ENCODE measurements around the gene SEMA4D.

Gene SEMA4D

DNA sequence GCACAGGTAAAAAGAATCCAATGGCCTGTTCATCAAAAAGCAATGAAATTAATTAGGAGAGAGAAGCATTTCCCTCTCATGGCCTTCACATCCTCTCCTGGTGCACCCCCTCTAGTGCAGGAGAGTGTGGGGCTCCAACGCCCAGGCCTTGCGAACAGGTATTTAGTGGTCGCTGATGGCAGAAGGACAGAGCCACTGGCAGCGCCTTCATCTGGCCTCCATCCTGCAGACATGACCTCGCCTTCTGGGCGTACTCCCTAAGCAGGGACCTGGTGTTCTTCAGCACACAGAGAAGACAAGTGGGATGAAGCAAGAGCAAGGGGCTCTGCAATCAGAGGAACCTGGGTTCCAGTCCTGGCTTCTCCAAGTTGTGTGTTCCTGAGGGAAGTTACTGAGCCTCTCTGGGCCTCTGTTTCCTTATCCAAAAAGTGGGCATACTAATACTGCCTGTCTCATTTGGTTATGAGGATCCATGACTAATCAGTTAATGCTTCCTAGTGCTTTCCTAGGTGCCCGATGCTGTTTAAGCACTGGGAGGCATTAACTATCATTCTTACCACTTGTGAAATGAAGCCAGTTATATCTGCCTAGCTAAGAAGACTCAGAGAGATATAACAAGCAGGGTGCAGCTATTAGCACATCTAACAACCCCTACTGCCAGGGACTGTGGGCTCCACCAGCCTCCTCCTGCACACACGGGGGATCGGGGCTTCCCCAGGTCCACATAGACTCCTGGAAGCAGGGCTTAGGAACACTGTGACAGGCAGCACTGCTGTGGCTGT lies 77.3 kb downstream of the SEMA4D start:
- peaks cover 24% of the 10 kb centered on the region for H3K4me1 ChIP-seq (ENCODE audit: low read length)
- no peak overlapping the region for H2AFZ ChIP-seq (ENCODE audit: low read depth, low read length)
- no peak overlapping the region for H3K9ac ChIP-seq (ENCODE audit: low read length)
- TF ChIP-seq EZH2phosphoT487 (IDR thresholded peaks at IDR 0.05; ENCODE audit: low read depth): no peak
- TF ChIP-seq, protein P1, sequence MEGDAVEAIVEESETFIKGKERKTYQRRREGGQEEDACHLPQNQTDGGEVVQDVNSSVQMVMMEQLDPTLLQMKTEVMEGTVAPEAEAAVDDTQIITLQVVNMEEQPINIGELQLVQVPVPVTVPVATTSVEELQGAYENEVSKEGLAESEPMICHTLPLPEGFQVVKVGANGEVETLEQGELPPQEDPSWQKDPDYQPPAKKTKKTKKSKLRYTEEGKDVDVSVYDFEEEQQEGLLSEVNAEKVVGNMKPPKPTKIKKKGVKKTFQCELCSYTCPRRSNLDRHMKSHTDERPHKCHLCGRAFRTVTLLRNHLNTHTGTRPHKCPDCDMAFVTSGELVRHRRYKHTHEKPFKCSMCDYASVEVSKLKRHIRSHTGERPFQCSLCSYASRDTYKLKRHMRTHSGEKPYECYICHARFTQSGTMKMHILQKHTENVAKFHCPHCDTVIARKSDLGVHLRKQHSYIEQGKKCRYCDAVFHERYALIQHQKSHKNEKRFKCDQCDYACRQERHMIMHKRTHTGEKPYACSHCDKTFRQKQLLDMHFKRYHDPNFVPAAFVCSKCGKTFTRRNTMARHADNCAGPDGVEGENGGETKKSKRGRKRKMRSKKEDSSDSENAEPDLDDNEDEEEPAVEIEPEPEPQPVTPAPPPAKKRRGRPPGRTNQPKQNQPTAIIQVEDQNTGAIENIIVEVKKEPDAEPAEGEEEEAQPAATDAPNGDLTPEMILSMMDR (IDR thresholded peaks at IDR 0.05; ENCODE audit: low read depth, low read length): no peak
- no peak overlapping the region for H3K27ac ChIP-seq (ENCODE audit: low read length)
- no peaks in the 10 kb centered on the region for H3K79me2 ChIP-seq (ENCODE audit: low read length)
- H3K36me3 ChIP-seq (replicated peaks; ENCODE audit: low read depth, low read length): no peaks in the 10 kb centered on the region
- H3K9me3 ChIP-seq (ENCODE audit: insufficient read depth, low read length): no peaks in the 10 kb centered on the region
- H3K4me3 ChIP-seq (ENCODE audit: low read length): no peak overlapping the region
- H3K27me3 ChIP-seq (ENCODE audit: low read depth, low read length): no peaks in the 10 kb centered on the region
- H3K4me2 ChIP-seq (ENCODE audit: low read length): no peak overlapping the region
- 0 out of 2 replicates have a peak, but pooled peaks cover 2% of the 10 kb centered on the region for H4K20me1 ChIP-seq (ENCODE audit: insufficient read depth, low read length)

DNA sequence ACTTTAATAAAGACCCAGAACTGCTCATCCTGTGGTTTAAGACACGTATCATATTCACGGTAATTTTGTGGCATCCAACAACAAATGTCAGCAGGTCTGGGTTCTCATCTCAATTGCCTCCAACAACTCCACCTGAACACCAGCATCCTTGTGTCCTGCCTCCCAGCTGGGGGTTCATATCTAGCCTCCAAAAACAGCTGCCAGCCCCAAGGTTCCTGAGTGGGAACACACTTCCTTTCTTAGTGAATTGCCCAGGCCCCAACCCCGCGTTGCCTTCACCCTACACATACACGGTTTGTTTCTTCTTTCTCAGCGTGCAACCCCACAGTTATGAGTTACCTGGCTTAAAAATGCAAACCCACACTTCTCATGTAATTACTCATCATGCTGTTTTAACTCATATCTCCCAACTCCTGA lies 77.9 kb downstream of the SEMA4D start:
- Histone ChIP-seq H3K9me3 (ENCODE audit: insufficient read depth, low read length) (no peaks in the 10 kb centered on the region), H3K9ac (ENCODE audit: low read length) (no peak overlapping the region), H3K27ac (ENCODE audit: low read length) (no peak overlapping the region), H3K4me1 (ENCODE audit: low read length) (peaks cover 24% of the 10 kb centered on the region), H2AFZ (ENCODE audit: low read depth, low read length) (no peak overlapping the region), H3K4me3 (ENCODE audit: low read length) (no peak overlapping the region), H4K20me1 (ENCODE audit: insufficient read depth, low read length) (0 out of 2 replicates have a peak, but pooled peaks cover 2% of the 10 kb centered on the region), H3K79me2 (ENCODE audit: low read length) (no peaks in the 10 kb centered on the region), H3K36me3 (replicated peaks; ENCODE audit: low read depth, low read length) (no peaks in the 10 kb centered on the region), H3K4me2 (ENCODE audit: low read length) (no peak overlapping the region), H3K27me3 (ENCODE audit: low read depth, low read length) (no peaks in the 10 kb centered on the region)
- TF ChIP-seq, protein P1 (IDR thresholded peaks at IDR 0.05; ENCODE audit: low read depth, low read length): no peak
- TF ChIP-seq EZH2phosphoT487 (IDR thresholded peaks at IDR 0.05; ENCODE audit: low read depth): no peak

DNA sequence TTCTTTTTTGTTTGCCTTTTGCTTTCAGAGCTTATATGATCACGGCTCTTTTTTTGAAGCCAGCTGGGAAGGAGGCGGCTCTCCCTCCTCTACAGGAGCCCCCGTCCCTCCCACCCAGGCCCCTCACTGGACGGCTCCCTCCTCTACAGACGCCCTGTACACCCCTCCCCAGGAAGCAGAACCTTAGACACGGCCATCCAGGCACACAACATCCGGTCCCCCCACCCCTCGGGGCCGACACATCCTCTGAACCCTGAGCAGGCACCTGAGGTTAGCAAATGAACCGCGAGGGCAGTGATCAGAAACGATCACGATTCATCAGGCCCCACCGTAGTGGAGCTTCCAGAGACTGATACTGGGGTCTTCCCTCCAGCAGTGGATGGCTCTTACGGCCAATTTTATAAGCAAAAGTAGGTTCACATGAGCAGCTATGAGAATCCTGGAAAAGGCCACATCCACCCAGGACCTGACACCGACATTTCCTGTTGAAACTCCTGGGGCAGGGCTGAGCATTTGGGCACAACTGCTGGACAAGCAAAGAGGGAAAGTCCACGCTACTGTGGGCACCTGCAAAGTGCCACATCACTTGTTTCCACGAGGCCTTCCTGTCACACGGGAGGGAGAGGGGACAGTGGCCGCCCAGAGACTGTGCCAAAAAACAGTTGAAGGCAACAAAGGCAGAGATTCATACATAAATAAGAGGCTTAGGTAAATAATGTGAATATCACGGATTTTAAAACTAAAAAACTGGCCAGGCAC lies 78.9 kb downstream of the SEMA4D start:
- Histone ChIP-seq H3K36me3 (replicated peaks; ENCODE audit: low read depth, low read length) (no peaks in the 10 kb centered on the region), H3K9ac (ENCODE audit: low read length) (no peak overlapping the region), H3K9me3 (ENCODE audit: insufficient read depth, low read length) (no peaks in the 10 kb centered on the region), H3K79me2 (ENCODE audit: low read length) (no peaks in the 10 kb centered on the region), H3K4me2 (ENCODE audit: low read length) (peak overlapping the region; percentile 45), H3K4me1 (ENCODE audit: low read length) (peaks cover 24% of the 10 kb centered on the region), H2AFZ (ENCODE audit: low read depth, low read length) (no peak overlapping the region), H4K20me1 (ENCODE audit: insufficient read depth, low read length) (0 out of 2 replicates have a peak, but pooled peaks cover 2% of the 10 kb centered on the region), H3K4me3 (ENCODE audit: low read length) (no peak overlapping the region), H3K27me3 (ENCODE audit: low read depth, low read length) (no peaks in the 10 kb centered on the region), H3K27ac (ENCODE audit: low read length) (no peak overlapping the region)
- TF ChIP-seq, protein P1 (IDR thresholded peaks at IDR 0.05; ENCODE audit: low read depth, low read length): no peak
- TF ChIP-seq EZH2phosphoT487 (IDR thresholded peaks at IDR 0.05; ENCODE audit: low read depth): no peak

DNA sequence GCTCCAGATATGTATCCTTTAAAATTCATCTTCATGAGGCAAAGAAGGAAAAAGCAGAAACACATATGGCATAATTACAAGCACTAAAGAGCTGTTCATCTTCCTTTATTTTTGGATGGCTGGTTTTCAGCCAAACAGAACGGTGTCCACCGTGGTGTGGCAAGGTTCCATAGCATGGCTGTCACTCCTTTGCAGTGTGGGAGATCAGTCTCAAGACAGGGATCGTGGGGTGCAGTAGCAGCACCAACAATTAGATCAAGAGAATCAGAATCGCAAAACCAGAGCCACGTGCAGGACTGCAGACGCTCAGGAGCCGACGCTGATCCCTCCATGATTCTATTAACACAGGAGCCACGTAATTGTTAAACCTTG lies 79.5 kb downstream of the SEMA4D start:
- no peak overlapping the region for H3K27ac ChIP-seq (ENCODE audit: low read length)

More for the DNA sequence above, 79.5 kb downstream of the SEMA4D start:
- Histone ChIP-seq H3K9me3 (ENCODE audit: insufficient read depth, low read length) (no peaks in the 10 kb centered on the region), H3K36me3 (replicated peaks; ENCODE audit: low read depth, low read length) (no peaks in the 10 kb centered on the region), H4K20me1 (ENCODE audit: insufficient read depth, low read length) (0 out of 2 replicates have a peak, but pooled peaks cover 2% of the 10 kb centered on the region), H3K4me3 (ENCODE audit: low read length) (no peak overlapping the region), H2AFZ (ENCODE audit: low read depth, low read length) (no peak overlapping the region), H3K9ac (ENCODE audit: low read length) (no peak overlapping the region), H3K4me2 (ENCODE audit: low read length) (peak overlapping the region; percentile 45), H3K4me1 (ENCODE audit: low read length) (peaks cover 24% of the 10 kb centered on the region), H3K79me2 (ENCODE audit: low read length) (no peaks in the 10 kb centered on the region), H3K27me3 (ENCODE audit: low read depth, low read length) (no peaks in the 10 kb centered on the region)
- TF ChIP-seq EZH2phosphoT487 (IDR thresholded peaks at IDR 0.05; ENCODE audit: low read depth): no peak
- TF ChIP-seq, protein P1 (IDR thresholded peaks at IDR 0.05; ENCODE audit: low read depth, low read length): no peak
